Endodermal cell (in vitro differentiated cells): ENCODE measurements around the gene UCKL1. TPM values are rescaled to one million over a fixed set of nuclear protein-coding genes. Genes with fewer than 3 reads are reported as not detected.
A peak's percentile ranks its signal among the peaks of the same experiment; 100 is the strongest.

Experiments used
- DNase-seq: peaks from one replicate; pipeline ENCODE4 v3.0.0-alpha.2; 2017
- H3K27ac ChIP-seq: 2 replicates; pipeline ENCODE4 v1.5.1; 2013; ENCODE audit warnings: mild to moderate bottlenecking, low read depth, low read length, moderate library complexity
- H3K27me3 ChIP-seq: 2 replicates; pipeline ENCODE4 v1.6.1; 2013; ENCODE audit warnings: mild to moderate bottlenecking, low read length, moderate library complexity; ENCODE audit not compliant: insufficient read depth, control insufficient read depth, poor library complexity, severe bottlenecking
- H3K36me3 ChIP-seq: 2 replicates; pipeline ENCODE4 v1.7.0; 2013; ENCODE audit warnings: mild to moderate bottlenecking, low read length, moderate library complexity; ENCODE audit not compliant: control insufficient read depth, insufficient read depth
- H3K4me1 ChIP-seq: one replicate; pipeline ENCODE4 v1.7.0; 2013; ENCODE audit warnings: low read length; ENCODE audit not compliant: control insufficient read depth, insufficient read depth
- H3K4me3 ChIP-seq: 2 replicates; pipeline ENCODE4 v1.5.1; 2013; ENCODE audit warnings: mild to moderate bottlenecking, low read length, moderate library complexity
- H3K9ac ChIP-seq: 2 replicates; pipeline ENCODE4 v1.6.1; 2013; ENCODE audit warnings: mild to moderate bottlenecking, low read length, moderate library complexity; ENCODE audit not compliant: poor library complexity, severe bottlenecking; ENCODE audit errors: extremely low read depth
- H3K9me3 ChIP-seq: 2 replicates; pipeline ENCODE4 v1.6.1; 2013; ENCODE audit warnings: mild to moderate bottlenecking, low read length, moderate library complexity; ENCODE audit not compliant: control insufficient read depth
- H3K27ac Mint-ChIP-seq: 2 replicates; pipeline ENCODE4 v1.8.0; 2020; ENCODE audit warnings: mixed read lengths
- H3K27me3 Mint-ChIP-seq: 2 replicates; pipeline ENCODE4 v1.8.0; 2021; ENCODE audit warnings: mild to moderate bottlenecking, mixed read lengths; ENCODE audit not compliant: insufficient read depth
- H3K36me3 Mint-ChIP-seq: 2 replicates; pipeline ENCODE4 v1.8.0; 2020; ENCODE audit warnings: low read depth, mixed read lengths
- H3K4me1 Mint-ChIP-seq: 2 replicates; pipeline ENCODE4 v1.8.0; 2020; ENCODE audit warnings: mixed read lengths
- H3K4me3 Mint-ChIP-seq: 2 replicates; pipeline ENCODE4 v1.8.0; 2020; ENCODE audit warnings: mild to moderate bottlenecking, moderate library complexity, mixed read lengths
- H3K9me3 Mint-ChIP-seq: 2 replicates; pipeline ENCODE4 v1.8.0; 2020; ENCODE audit warnings: mild to moderate bottlenecking, mixed read lengths
- CTCF ChIP-seq: fragments of 200-600 bp; sonication (generic); conservative IDR thresholded peaks from 2 replicates; pipeline ENCODE4 v1.5.0; 2021; ENCODE audit warnings: antibody characterized with exemption, mild to moderate bottlenecking
- WGBS, 2 experiments: methylation state at CpG; one replicate each; pipeline versions ENCODE4 v1.1.5 to v1.1.7; 2013; ENCODE audit warnings: missing lambda C conversion rate in 2 of 2, mixed read lengths in 1 of 2; ENCODE audit not compliant: insufficient coverage in 1 of 2, insufficient read length in 1 of 2; 5-methylcytosine and 5-hydroxymethylcytosine counted together
- total RNA-seq, 2 donors: library from RNA; stranded (reverse); fragmentation: NEBNext Ultra II Directional in 1 of 2; extraction: Animal tissue kit (Norgen Biotek cat#: 25700) in 1 of 2; gene quantifications; 2 replicates in 1 of 2; 3 replicates in 1 of 2; pipeline ENCODE4 v1.2.1, GENCODE V29; 2021

Gene UCKL1
- total RNA-seq, 2 donors from 2014 or later: 36.5 to 47.8 TPM

DNA sequence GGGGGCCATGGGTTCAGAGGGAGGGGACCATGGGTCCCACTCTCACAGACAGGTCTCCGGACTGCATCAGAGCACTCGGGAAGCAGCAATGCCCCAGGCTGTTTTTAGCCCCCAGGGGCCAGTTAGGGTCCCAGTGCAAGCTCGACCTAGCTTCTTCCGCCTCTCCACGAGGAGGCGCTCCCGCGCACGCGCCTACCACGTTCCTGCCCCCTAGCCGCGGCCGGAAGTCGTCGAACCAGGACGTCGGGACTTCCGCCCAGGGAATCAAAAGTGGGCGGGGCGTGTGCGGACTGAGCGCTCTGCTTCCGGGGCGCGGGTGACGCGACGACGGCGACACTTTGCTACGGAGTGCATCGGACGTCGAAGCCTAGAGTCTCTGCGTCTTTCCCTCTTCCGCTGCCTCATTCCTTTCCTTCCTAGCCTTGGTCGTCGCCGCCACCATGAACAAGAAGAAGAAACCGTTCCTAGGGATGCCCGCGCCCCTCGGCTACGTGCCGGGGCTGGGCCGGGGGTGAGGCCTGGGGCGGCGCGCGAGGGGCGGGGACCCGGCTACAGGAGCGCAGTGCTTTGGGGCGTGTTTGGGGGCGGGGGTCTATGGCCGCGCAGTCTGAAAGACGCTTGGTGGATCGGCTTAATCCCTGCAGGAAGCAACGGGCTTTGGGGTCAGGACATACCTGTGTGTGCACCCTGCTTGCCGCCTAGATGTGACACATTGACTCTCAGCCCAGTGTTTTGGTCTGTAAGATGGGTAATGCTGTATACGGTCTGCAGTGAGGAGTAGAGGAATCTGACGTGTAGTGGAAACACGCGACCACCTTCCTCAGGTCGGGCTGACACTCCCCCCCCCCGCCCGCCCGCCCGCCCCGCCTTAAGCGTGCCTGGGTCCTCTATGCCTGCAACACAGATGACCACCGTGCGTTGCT is 24.9 kb upstream of the UCKL1 start, which contains the start of gene PRPF6:
Gene PRPF6, plus strand, starts transcription at position 327 of the 923 bp plus-strand sequence. Its CDS starts 114 bp downstream, at position 441.
- Histone ChIP-seq H3K27me3 (no peaks in the 10 kb centered on the region), H3K9ac (peak within 1 kb of the TSS; percentile 69), H3K4me1 (peaks cover 9% of the 10 kb centered on the region), H3K9me3 (no peaks in the 10 kb centered on the region), H3K27ac (peak within 1 kb of the TSS; percentile 77), H3K36me3 (peaks cover 33% of the 10 kb centered on the region), H3K4me3 (peak within 1 kb of the TSS; percentile 85)
- H3K36me3 Mint-ChIP-seq: peaks cover 30% of the 10 kb centered on the region
- peak; percentile 93 for TF ChIP-seq CTCF
- peaks cover 19% of the 10 kb centered on the region for H3K4me1 Mint-ChIP-seq
- H3K27me3 Mint-ChIP-seq: peaks cover 8% of the 10 kb centered on the region
- H3K4me3 Mint-ChIP-seq: peak within 1 kb of the TSS; percentile 88
- H3K9me3 Mint-ChIP-seq: no peaks in the 10 kb centered on the region
- DNase-seq: peak; percentile 98
- peak within 1 kb of the TSS; percentile 98 for H3K27ac Mint-ChIP-seq
- WGBS, 2 experiments: 0% methylated on average over 24 to 75 of the region's 75 CpGs

GRCh38 chr20:63980317-63980805 is 24.1 kb upstream of the UCKL1 start:
- peaks cover 26% of the 10 kb centered on the region for H3K36me3 ChIP-seq
- peaks cover 19% of the 10 kb centered on the region for H3K4me1 Mint-ChIP-seq
- peak overlapping the region; percentile 88 for H3K4me3 Mint-ChIP-seq
- peaks cover 23% of the 10 kb centered on the region for H3K36me3 Mint-ChIP-seq
- H3K9ac ChIP-seq: no peak overlapping the region
- H3K4me3 ChIP-seq: peak overlapping the region; percentile 85
- H3K27ac Mint-ChIP-seq: peak overlapping the region; percentile 72
- H3K9me3 ChIP-seq: no peaks in the 10 kb centered on the region
- WGBS, 2 experiments: 90 to 97% methylated on average over 8 to 15 of the region's 15 CpGs
- H3K9me3 Mint-ChIP-seq: no peaks in the 10 kb centered on the region
- peaks cover 9% of the 10 kb centered on the region for H3K4me1 ChIP-seq
- TF ChIP-seq CTCF: no peak
- no peaks in the 10 kb centered on the region for H3K27me3 ChIP-seq
- DNase-seq: no peak
- peaks cover 10% of the 10 kb centered on the region for H3K27me3 Mint-ChIP-seq
- no peak overlapping the region for H3K27ac ChIP-seq

DNA sequence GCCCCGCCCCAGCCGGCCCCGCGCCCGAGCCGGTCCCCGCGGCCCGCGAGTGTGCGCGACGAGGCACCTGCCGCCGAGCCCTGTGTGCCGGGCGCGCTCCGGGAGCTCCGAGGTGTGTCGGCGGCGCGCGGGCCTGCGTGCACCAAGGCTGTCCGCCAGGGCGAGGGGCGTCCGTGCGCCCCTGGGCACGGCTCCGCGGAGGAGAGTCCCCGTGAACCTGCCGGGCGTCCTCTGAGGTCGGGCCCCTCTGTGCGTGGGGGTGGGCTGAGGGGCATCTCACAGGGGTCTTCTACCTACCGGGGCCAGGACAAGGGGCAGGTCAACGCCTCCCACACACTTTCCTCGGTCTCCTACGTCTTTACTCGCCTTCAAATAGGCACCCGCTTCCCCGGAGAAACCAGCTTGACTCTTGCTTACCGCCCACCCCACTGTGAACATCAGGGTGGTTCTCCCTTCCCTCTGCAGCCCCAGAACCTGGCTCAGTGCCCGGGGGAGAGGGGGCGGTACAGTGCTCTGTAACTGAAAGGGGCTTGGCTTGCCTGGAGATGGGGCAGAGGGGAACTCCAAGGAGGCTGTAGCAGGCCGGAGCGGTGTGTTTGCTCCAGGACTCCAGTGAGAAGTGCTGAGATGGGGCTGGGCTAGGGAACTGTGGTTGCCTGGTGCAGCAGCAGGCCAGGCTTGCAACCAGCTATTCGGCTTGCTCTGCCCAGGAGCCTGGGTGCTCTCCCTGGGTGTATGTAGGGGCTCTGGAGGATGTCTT is 23.5 kb upstream of the UCKL1 start, which contains the start of gene SAMD10:
Gene SAMD10, minus strand, starts transcription at position 86 of the 760 bp plus-strand sequence. CDS start 175 bp downstream, outside the sequence.
- Histone ChIP-seq H3K36me3 (peaks cover 20% of the 10 kb centered on the region), H3K9ac (peak within 1 kb of the TSS; percentile 6), H3K4me3 (peak within 1 kb of the TSS; percentile 85), H3K27me3 (no peaks in the 10 kb centered on the region), H3K4me1 (peaks cover 9% of the 10 kb centered on the region), H3K27ac (no peak within 1 kb of the TSS), H3K9me3 (no peaks in the 10 kb centered on the region)
- Mint-ChIP-seq H3K4me3 (peak within 1 kb of the TSS; percentile 88), H3K27ac (peak within 1 kb of the TSS; percentile 72), H3K9me3 (no peaks in the 10 kb centered on the region), H3K4me1 (peaks cover 19% of the 10 kb centered on the region), H3K27me3 (peaks cover 10% of the 10 kb centered on the region), H3K36me3 (peaks cover 21% of the 10 kb centered on the region)
- peak; percentile 67 for TF ChIP-seq CTCF
- whole genome bisulfite sequencing, 2 experiments: 6 to 8% methylated on average over 28 to 52 of the region's 52 CpGs
- DNase-seq: peak; percentile 78
